Stimulated activated CD4-positive, alpha-beta T cell treated with anti-CD3 and anti-CD28 coated beads, Interleukin-1b, Interleukin-23, amount 100 ng/mL, for 1 hour (primary cell): ENCODE results near the gene STUM.
"Not testable (repeated sequence)": the region's sequence is repeated elsewhere in the genome, so short reads cannot be mapped to it uniquely, and the experiment has no call there.

Experiments
- DNase-seq, 2 donors: peaks; one replicate each; pipeline ENCODE4 v3.0.0-alpha.2; 2020; ENCODE audit warnings: low read depth in 2 of 2

Gene STUM

GRCh38 chr1:226548256-226549093, at the start of gene STUM:
Gene STUM, plus strand, starts transcription at chr1:226548764. Its CDS starts 141 bp downstream, at chr1:226548905.
- no peak for DNase-seq

GRCh38 chr1:226499699-226500098, 48.9 kb upstream of the STUM start:
- not testable (repeated sequence) for DNase-seq

GRCh38 chr1:226506021-226506420, 42.5 kb upstream of the STUM start:
- DNase-seq = no peak

- no peak for DNase-seq
Observed at GRCh38 chr1:226506921-226507320, 41.6 kb upstream of the STUM start.

GRCh38 chr1:226510453-226510852, 38.1 kb upstream of the STUM start:
- DNase-seq = no peak

GRCh38 chr1:226511296-226511695, 37.3 kb upstream of the STUM start:
- no peak for DNase-seq

- DNase-seq = no peak
Observed at GRCh38 chr1:226512076-226512728, 36.4 kb upstream of the STUM start.

GRCh38 chr1:226518375-226518774, 30.2 kb upstream of the STUM start:
- no peak for DNase-seq

- DNase-seq = no peak
Observed at GRCh38 chr1:226519135-226519534, 29.4 kb upstream of the STUM start.

GRCh38 chr1:226519716-226520598, 28.6 kb upstream of the STUM start:
- no peak for DNase-seq

GRCh38 chr1:226520640-226521355, 27.8 kb upstream of the STUM start:
- DNase-seq = no peak

GRCh38 chr1:226523646-226524406, 24.7 kb upstream of the STUM start:
- no peak for DNase-seq

- no peak for DNase-seq
Observed at GRCh38 chr1:226524547-226524946, 24.0 kb upstream of the STUM start.

- DNase-seq = no peak
Observed at GRCh38 chr1:226525750-226526149, 22.8 kb upstream of the STUM start.

- no peak for DNase-seq
Observed at GRCh38 chr1:226526801-226527595, 21.6 kb upstream of the STUM start.

- DNase-seq = no peak
Observed at GRCh38 chr1:226529891-226530290, 18.7 kb upstream of the STUM start.

GRCh38 chr1:226530591-226530990, 18.0 kb upstream of the STUM start:
- DNase-seq = no peak

- DNase-seq = no peak
Observed at GRCh38 chr1:226531360-226532093, 17.0 kb upstream of the STUM start.

GRCh38 chr1:226532553-226532952, 16.0 kb upstream of the STUM start:
- DNase-seq = no peak
